ENCODE data around the gene TTC3. TPM values are rescaled to one million over a fixed set of nuclear protein-coding genes. Genes with fewer than 3 reads are reported as not detected.
A peak's percentile ranks its signal among the peaks of the same experiment; 100 is the strongest.

TTC3 gene
- total and polyA plus RNA-seq, 8 donors, result 103 to 214 (median 191) TPM

GRCh38 chr21:37182222-37182621 is 109.2 kb downstream of the TTC3 start:
- peak; percentile 33 for ATAC-seq
- Histone ChIP-seq H3K36me3 (peaks cover 0 to 65% of the 10 kb centered on the region in 2 donors), H3K4me3 (no peak overlapping the region), H3K9me3 (peaks cover 0 to 2% of the 10 kb centered on the region in 2 donors), H3K27ac (no peak overlapping the region), H3K27me3 (no peaks in the 10 kb centered on the region), H3K4me1 (no peaks in the 10 kb centered on the region)
- no peak for TF ChIP-seq CTCF (IDR thresholded peaks at IDR 0.05)
- intact Hi-C loops (cut with DNase I), result no loop called here
- no peak for DNase-seq

- Histone ChIP-seq H3K27me3 (no peaks in the 10 kb centered on the region), H3K4me3 (no peak overlapping the region), H3K9me3 (peaks cover 0 to 2% of the 10 kb centered on the region in 2 donors), H3K36me3 (peaks cover 0 to 65% of the 10 kb centered on the region in 2 donors), H3K4me1 (no peaks in the 10 kb centered on the region), H3K27ac (no peak overlapping the region)
- ATAC-seq (no peak), DNase-seq (no peak)
- intact Hi-C loops (cut with DNase I), result no loop called here
- no peak for TF ChIP-seq CTCF (IDR thresholded peaks at IDR 0.05)
Observed at GRCh38 chr21:37183749-37184148, 110.7 kb downstream of the TTC3 start.

- Histone ChIP-seq H3K36me3 (peaks cover 0 to 65% of the 10 kb centered on the region in 2 donors), H3K27me3 (no peaks in the 10 kb centered on the region), H3K4me1 (no peaks in the 10 kb centered on the region), H3K27ac (no peak overlapping the region), H3K9me3 (peaks cover 0 to 2% of the 10 kb centered on the region in 2 donors), H3K4me3 (no peak overlapping the region)
- ATAC-seq (no peak), DNase-seq (no peak)
- intact Hi-C loops (cut with DNase I), result no loop called here
- TF ChIP-seq CTCF (IDR thresholded peaks at IDR 0.05), result no peak
Observed at GRCh38 chr21:37184784-37185593, 111.9 kb downstream of the TTC3 start.

- intact Hi-C loops (cut with DNase I), result no loop called here
- H3K27me3 ChIP-seq, result no peaks in the 10 kb centered on the region
- no peak for TF ChIP-seq CTCF (IDR thresholded peaks at IDR 0.05)
Observed at GRCh38 chr21:37186983-37187382, 113.9 kb downstream of the TTC3 start.

GRCh38 chr21:37188825-37189224 is 115.8 kb downstream of the TTC3 start:
- H3K4me3 ChIP-seq, result no peak overlapping the region
- ATAC-seq, result no peak
- peaks cover 0 to 89% of the 10 kb centered on the region in 2 donors for H3K36me3 ChIP-seq
- no peak for TF ChIP-seq CTCF (IDR thresholded peaks at IDR 0.05)
- intact Hi-C loops (cut with DNase I), result no loop called here
- no peak overlapping the region for H3K27ac ChIP-seq
- no peak for DNase-seq
- no peaks in the 10 kb centered on the region for H3K27me3 ChIP-seq
- no peaks in the 10 kb centered on the region for H3K9me3 ChIP-seq
- no peaks in the 10 kb centered on the region for H3K4me1 ChIP-seq

More at GRCh38 chr21:37186983-37187382, 113.9 kb downstream of the TTC3 start:
- Histone ChIP-seq H3K4me1 (no peaks in the 10 kb centered on the region), H3K27ac (no peak overlapping the region), H3K4me3 (no peak overlapping the region), H3K9me3 (no peaks in the 10 kb centered on the region), H3K36me3 (peaks cover 0 to 76% of the 10 kb centered on the region in 2 donors)
- no peak for ATAC-seq
- DNase-seq, result no peak
